GM10847 (cell line): ENCODE results near the gene FAM111A.

ENCODE experiments used
- POLR2A ChIP-seq: IDR thresholded peaks from 2 replicates; pipeline ENCODE4 v1.6.1; 2011; ENCODE audit not compliant: insufficient read length; ENCODE audit errors: extremely low read depth

FAM111A gene

DNA sequence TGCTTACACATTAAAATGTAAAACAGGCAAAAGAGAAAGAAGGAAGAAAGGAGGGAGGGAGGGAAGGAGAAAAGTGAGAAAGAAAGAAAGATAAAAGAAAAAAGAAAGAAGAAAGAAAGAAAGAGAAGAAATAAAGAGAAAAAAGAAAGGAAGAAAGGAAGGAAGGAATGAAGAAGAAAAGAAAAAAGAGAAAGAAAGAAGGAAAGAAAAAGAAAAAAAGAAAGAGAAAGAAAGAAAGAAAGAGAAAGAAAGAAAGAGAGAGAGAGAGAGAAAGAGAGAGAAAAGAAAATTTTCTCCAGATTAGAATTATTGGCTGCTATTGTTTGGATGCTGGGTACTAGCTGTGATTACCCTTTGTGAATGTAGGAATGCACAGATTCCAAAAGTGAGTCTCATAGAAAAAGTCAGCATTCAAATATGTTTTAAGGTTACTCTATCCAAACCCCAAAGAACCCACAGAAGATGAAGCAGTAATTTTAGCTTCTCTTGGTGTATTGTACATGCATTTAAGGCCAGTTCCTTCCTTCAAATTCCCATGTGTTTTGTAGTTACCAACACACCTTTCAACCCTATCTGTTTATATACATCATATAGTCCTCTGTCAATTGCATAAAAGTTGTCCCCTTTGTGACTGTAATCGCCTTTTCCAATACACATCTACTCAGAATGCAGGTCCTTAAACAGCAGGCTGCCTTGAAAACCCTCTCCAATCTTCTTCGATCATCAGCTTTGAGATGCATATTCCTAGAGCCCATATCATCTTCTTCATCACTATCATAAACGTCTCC, 789 bp upstream of the FAM111A start:
- TF ChIP-seq POLR2A: no peak

GRCh38 chr11:59144096-59144495, 1.4 kb downstream of the FAM111A start:
- no peak for TF ChIP-seq POLR2A

DNA sequence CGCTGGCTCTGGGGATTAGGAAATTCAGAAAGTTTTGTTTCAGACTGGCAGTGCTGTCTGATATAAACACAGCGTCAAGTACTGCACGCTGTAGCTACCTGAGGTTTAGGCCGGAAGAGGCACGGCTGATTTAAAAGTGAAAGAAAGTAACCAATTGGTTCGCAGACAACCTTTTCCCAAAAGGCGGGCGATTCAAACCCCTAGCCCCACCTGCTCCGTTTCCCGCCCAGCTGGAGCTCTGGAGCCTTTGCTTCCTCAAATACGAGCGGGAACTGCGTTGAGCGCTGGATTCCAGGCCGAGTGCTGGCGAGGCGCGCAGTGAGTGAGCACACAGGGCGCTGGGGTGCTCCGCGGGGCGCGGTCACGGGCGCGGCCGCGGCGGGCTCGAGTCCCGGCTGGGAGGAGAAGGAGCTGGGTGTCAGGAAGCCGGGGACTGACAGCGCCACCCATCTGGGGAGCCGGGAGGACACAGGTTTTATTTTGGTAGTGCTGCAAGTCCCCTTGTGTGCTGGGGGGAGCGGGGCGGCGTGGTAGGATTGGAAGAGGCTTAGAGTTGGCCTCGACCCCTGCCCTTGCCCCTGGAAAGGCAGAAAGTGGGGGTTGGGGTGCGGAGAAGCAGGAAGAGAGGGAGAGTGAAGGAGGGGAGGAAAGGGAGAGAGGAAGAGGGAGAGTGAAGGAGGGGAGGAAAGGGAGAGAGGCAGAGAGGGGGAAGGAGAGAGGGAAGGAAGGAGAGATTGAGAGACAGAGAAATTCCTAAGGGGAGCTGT, 2.1 kb downstream of the FAM111A start:
- peak; percentile 60 for TF ChIP-seq POLR2A

GRCh38 chr11:59145534-59145933, 2.9 kb downstream of the FAM111A start:
- TF ChIP-seq POLR2A: no peak

DNA sequence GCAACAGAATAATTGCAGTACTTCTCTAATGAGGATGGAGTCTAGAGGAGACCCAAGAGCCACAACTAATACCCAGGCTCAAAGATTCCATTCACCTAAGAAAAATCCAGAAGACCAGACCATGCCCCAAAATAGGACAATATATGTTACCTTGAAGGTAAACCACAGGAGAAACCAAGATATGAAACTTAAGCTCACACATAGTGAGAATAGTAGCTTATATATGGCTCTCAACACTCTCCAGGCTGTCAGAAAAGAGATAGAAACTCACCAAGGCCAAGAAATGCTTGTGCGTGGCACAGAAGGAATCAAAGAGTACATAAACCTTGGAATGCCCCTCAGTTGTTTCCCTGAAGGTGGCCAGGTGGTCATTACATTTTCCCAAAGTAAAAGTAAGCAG, 9.1 kb downstream of the FAM111A start:
- TF ChIP-seq POLR2A: no peak

- no peak for TF ChIP-seq POLR2A
Measured at GRCh38 chr11:59152312-59152951, 9.8 kb downstream of the FAM111A start.

- TF ChIP-seq POLR2A: no peak
Measured at GRCh38 chr11:59154610-59155009, 12.0 kb downstream of the FAM111A start.

GRCh38 chr11:59157433-59157832, 14.8 kb downstream of the FAM111A start:
- TF ChIP-seq POLR2A: no peak

DNA sequence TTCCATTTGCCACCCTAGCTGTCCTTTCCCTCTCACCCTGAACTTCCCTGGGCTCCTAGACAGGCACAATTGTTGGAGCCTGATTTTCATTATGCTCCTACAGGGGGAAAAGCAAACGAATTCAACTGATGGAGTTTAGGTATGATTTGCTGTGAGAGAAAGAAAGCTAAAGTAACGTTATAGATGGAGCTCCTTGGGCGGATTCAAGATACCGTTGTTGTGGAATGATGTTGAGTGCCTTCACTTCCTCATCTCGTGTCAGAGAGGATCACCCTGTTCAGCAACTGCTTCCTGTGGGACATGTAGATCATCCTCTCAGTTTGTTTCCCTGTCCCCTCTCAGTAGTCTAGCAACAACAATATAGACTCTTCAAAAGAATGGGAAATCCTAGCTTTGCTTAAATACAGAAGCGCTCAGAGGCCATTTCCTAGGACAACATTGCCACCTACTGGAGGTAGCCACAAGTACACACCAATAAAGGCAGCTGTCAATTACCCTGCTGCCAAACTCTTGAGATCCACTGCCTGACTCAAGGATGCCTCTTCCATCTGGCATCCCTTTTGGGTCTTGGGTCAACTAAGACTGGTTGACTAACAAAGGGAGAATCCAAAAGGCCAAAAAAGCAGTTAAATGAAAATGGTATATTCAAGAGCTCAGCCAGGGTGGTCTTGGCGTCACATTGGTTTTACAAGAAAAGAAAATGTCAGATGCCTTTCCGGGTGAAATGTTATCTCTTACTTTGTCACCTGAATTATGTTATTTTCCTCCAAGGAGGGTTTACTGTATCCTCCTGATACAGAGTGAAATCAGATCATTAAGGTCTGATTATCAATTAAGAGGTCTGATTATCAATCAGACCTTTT, 15.8 kb downstream of the FAM111A start:
- no peak for TF ChIP-seq POLR2A

GRCh38 chr11:59164028-59164427, 21.4 kb downstream of the FAM111A start:
- no peak for TF ChIP-seq POLR2A

GRCh38 chr11:59171508-59172322, 29.1 kb downstream of the FAM111A start, which contains the start of gene DTX4:
Gene DTX4 (plus strand): TSS chr11:59172132. CDS start chr11:59172596, 464 bp downstream.
- no peak for TF ChIP-seq POLR2A

DNA sequence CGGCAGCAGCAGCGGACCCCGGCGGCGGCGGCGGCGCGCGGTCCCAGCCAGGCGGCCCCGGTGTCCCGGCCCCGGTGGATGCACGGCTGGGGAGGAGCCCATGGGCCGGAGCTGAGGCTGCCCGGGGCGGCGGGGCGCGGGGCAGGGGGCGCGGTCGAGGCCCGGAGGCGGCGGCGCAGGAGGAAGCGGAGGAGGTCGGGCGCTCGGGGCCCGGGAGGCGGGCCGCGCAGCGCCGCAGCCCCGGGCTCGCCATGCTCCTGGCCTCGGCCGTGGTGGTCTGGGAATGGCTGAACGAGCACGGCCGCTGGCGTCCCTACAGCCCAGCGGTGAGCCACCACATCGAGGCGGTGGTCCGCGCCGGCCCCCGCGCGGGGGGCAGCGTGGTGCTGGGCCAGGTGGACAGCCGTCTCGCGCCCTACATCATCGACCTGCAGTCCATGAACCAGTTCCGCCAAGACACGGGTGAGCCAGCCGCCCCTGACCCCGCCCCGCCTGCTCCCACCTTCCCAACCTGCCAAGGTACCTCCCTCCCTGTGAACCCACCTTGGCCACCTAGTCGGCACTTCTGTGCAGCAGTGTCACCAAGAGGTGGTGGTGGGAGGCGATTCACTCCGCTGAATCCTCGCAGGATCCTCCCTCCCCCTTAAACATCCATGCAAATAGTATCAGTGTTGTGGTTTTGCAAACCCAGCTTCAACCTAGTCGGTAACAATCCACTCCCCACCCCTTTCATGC, 29.9 kb downstream of the FAM111A start:
- TF ChIP-seq POLR2A: peak; percentile 21
